Astrocyte of the cerebellum (primary cell): Measurements from ENCODE around the gene PLA2G4B.

Experiments
- DNase-seq: peaks from one replicate; pipeline ENCODE4 v3.0.0-alpha.2; 2011; ENCODE audit warnings: low read depth
- H3K4me3 ChIP-seq: 2 replicates; pipeline ENCODE4 v1.5.1; 2011; ENCODE audit warnings: mild to moderate bottlenecking, low read depth, low read length, moderate library complexity
- CTCF ChIP-seq: IDR thresholded peaks from 2 replicates; pipeline ENCODE4 v1.5.1; 2012; ENCODE audit warnings: low read length, low read depth, moderate library complexity, mild to moderate bottlenecking; ENCODE audit errors: missing control alignments
- in situ Hi-C: cut with HindIII; loops from 2 replicates; pipeline ENCODE4 v1.10.0; 2017; ENCODE audit warnings: low sequenced_read_pairs

The PLA2G4B gene

DNA sequence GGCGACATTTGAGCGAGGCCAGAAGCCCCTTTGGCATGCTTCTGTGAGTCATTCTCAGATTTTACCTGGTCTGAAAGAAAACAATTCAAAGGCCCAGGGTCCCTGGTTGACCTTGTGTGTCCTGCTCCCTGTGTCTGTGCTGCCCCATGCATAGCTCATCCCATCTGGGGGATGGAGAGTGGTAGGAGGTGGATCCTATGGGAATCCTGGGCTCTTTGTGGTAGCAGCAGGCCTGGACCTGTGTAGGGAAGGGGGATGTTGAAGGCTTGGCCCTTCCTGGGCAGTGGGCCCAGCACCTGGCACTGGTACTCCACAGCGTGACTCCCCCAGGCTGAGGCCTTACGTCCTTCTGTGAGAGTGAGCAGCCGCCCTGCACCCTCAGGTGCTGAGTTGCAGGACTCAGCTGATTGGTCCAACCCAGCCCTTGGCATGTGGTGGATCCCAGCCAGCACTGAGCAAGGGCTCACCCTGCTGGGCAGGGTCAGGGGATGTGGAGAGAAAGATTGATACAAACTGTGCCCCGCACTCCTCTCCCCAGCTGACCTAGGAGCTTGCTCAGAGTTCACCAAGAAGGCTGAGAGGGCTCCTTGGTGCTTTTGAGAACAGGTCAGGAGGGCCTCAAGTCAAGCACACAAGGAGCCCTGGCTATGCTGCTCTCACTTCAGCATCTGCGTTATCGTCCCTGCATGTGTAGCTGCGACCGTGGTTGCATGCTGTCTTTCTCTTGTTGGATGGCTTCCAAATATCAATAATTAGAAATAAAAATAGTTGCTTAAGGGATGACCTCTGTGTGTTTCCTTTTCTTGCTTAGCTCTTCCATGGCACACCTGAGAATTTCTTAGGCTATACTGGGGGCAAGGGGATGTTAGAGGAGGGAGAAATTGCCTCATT is 32.1 kb upstream of the PLA2G4B start:
- H3K4me3 ChIP-seq, result no peak overlapping the region
- in situ Hi-C loops, result no loop called here
- no peak for TF ChIP-seq CTCF
- DNase-seq, result no peak

DNA sequence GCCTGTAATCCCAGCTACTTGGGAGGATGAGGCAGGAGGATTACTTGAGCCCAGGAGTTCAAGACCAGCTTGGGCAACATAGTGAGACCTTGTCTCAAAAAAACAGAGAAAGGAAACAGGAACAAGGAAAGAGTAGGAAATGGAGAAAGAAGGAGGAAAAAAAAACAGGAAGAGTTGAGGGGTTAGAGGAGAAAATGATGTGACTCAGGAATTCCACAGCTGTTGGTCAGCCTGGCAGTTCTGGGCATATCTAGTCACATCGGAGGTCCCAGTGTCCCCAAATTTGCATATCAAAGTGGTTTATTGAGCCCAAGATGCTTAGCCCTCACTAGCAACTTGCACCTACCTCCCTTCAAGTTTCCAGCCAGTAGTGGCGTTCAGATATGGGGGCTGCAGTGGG is 29.5 kb upstream of the PLA2G4B start:
- H3K4me3 ChIP-seq, result no peak overlapping the region
- in situ Hi-C loops, result no loop called here
- no peak for TF ChIP-seq CTCF
- no peak for DNase-seq

GRCh38 chr15:41809526-41810220 is 29.0 kb upstream of the PLA2G4B start:
- no peak overlapping the region for H3K4me3 ChIP-seq
- in situ Hi-C loops, result loop anchor here (5.0 kb wide), 2 partner anchors 32 to 72 kb away; no protein-coding TSS in a partner anchor
- TF ChIP-seq CTCF, result no peak
- DNase-seq, result no peak

GRCh38 chr15:41810651-41811431 is 27.8 kb upstream of the PLA2G4B start:
- DNase-seq, result no peak
- H3K4me3 ChIP-seq, result no peak overlapping the region
- in situ Hi-C loops, result loop anchor here (5.0 kb wide), 2 partner anchors 34 to 74 kb away; no protein-coding TSS in a partner anchor
- no peak for TF ChIP-seq CTCF

DNA sequence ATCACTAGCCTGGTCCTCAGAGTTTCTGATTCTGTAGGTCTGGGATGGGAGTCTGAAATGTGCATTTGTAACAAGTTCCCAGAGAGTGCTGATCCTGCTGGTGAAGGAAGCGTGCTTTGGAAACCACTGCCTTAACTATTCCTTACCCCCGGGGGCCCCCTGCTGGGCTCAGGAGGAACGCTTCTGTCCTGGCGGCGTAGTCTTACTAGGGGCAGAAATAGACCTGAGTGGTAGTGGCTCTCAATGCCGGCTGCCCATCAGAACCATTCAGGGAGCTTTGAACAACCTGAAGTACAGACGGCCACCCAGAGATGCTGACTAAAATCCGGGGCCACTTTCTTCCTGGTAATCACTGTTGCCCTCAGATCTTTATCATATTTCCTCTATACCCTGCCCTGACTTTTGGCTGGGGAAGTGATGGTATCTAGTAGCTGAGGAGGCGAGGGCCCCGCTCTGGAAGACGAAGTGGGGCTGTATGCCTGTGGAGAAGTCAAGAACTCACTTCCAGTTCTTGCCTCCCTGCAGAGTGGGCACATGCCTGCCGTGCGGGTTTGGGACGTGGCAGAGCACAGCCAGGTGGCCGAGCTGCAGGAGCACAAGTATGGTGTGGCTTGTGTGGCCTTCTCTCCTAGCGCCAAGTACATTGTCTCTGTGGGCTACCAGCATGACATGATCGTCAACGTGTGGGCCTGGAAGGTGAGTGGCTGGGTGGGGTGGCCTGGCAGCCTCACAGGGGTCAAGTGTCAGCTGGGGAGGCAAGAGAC is 27.0 kb upstream of the PLA2G4B start:
- H3K4me3 ChIP-seq, result no peak overlapping the region
- DNase-seq, result peak; percentile 40
- in situ Hi-C loops, result loop anchor here (5.0 kb wide), 2 partner anchors 34 to 74 kb away; no protein-coding TSS in a partner anchor
- peak; percentile 67 for TF ChIP-seq CTCF
